T-helper 1 cell treated with Interleukin-12 subunit alpha and Interleukin-12 subunit beta and Interleukin-4 antibody, amounts not matched to agents 30 μg/mL and 1 μg/mL, for 36 hours (primary cell): ENCODE data around the gene PLD3.
"Not testable (repeated sequence)": the region's sequence is repeated elsewhere in the genome, so short reads cannot be mapped to it uniquely, and the experiment has no call there.

Source experiments
- H3K27ac Mint-ChIP-seq: one replicate; pipeline ENCODE4 v1.8.0; 2021; ENCODE audit warnings: mild to moderate bottlenecking, mixed read lengths
- H3K27me3 Mint-ChIP-seq: one replicate; pipeline ENCODE4 v1.8.0; 2021; ENCODE audit warnings: low read depth, mixed read lengths
- H3K36me3 Mint-ChIP-seq: one replicate; pipeline ENCODE4 v1.8.0; 2021; ENCODE audit warnings: low read depth, mixed read lengths
- H3K4me1 Mint-ChIP-seq: one replicate; pipeline ENCODE4 v1.8.0; 2021; ENCODE audit warnings: low read depth, mixed read lengths
- H3K4me3 Mint-ChIP-seq: one replicate; pipeline ENCODE4 v1.8.0; 2021; ENCODE audit warnings: mild to moderate bottlenecking, moderate library complexity, mixed read lengths
- H3K9me3 Mint-ChIP-seq: one replicate; pipeline ENCODE4 v1.8.0; 2021; ENCODE audit warnings: mixed read lengths

Gene PLD3

DNA sequence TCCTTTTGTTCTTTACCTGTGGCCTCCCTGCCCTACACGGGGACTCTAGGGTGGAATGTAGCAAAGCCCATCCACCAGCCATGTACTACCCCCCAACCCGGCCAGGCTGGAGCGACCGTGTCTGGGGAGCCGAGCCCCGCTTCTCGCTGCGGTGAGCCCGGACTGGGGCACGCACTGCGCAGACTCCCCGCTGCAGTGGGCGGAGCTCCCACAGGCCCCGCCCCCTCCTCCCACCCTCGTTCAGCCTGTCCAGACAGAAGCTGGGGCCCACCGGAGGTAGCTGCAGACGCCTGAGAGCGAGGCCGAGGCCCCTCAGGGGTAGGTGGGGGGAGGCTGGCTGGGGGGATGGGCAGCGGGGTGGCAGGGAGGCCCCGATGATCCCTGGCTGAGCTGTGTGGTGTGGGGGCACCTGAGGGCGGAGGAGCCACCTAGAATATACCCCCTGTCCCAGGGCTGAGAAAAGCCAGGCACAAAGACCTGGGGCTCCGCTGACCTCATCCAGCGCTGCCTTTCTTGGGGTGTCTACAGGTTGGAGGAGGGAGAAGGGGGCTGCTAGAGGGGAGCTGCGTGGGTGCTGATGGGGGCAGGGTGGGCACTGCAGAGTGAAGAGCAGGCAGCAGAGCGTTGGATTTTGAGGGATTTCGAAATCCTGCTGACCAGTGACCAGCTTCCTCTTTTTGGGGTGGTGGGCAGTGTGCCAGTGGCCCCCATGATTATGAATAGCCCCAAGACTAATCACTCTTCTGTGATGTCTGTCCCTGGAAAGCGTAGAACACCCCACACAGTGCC, 17.3 kb downstream of the PLD3 start:
- Mint-ChIP-seq H3K4me3 (peak overlapping the region; percentile 54), H3K27me3 (no peaks in the 10 kb centered on the region), H3K36me3 (no peaks in the 10 kb centered on the region), H3K4me1 (peaks cover 9% of the 10 kb centered on the region), H3K9me3 (no peaks in the 10 kb centered on the region), H3K27ac (no peak overlapping the region)

DNA sequence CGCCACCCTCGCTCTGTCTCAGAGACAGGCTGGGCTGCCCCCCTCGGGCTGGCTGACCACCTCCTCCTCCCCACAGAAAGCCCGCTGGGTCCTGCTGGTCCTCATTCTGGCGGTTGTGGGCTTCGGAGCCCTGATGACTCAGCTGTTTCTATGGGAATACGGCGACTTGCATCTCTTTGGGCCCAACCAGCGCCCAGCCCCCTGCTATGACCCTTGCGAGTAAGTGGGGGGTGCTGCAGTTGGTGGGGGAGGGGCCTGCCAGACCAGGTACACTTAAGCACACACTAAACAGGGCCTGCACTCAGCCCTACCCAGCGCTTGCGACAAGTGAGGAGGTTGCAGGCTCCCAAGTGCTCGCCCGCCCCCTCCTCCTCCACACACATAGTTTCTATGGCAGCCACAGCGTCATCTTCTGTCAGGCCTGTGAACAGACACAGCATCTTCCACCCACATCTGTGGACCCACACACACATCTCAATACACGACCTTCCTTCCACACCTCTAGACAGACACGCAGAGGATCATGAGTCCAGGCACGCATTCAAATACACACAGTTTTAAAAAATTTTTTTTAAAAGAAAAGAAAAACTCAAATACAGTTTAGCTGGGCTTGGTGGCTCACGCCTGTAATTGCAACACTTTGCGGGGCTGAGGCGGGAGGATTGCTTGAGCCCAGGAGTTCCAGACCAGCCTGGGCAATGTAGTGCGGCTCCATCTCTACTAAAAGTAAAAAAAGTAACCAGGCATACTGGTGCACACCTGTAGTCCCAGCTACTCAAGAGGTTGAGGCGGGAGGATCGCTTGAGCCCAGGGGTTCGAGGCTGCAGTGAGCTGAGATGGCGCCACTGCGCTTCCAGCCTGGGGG, 18.4 kb downstream of the PLD3 start:
- no peak overlapping the region for H3K27ac Mint-ChIP-seq
- H3K9me3 Mint-ChIP-seq: no peaks in the 10 kb centered on the region

DNA sequence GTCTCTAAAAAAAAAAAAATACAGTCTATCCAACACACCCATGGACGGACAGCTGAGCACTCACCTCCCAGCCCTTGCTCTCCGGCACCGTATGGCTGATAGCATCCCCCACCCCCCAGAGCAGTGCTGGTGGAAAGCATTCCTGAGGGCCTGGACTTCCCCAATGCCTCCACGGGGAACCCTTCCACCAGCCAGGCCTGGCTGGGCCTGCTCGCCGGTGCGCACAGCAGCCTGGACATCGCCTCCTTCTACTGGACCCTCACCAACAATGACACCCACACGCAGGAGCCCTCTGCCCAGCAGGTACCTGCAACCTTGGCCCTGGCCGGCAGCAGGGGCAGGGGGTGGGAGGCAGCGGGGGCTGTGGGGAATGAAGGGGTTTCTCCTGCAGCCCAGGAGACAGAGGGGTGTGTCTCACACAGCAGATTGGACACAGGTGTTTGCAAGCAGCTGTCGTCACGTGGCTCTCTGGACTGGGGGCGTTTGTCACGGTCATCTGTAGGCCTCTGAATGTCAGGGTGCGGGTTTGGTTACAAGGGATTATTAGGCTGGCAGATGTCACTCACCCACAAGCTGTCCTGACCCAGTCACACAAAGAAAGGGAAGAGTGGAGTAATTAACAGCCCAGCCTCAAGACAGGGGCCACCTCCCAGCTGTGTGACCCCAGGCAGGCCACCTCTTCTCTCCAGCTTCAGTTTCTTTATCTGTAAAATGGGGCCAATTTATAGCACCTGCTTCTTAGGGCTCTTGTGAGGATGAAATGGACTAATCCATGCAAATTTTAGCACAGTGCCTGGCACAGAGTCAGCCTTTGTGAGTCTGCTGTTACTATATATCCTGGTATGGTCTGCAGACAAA, 19.3 kb downstream of the PLD3 start:
- Mint-ChIP-seq H3K27ac (no peak overlapping the region), H3K4me3 (no peak overlapping the region), H3K27me3 (no peaks in the 10 kb centered on the region), H3K9me3 (no peaks in the 10 kb centered on the region), H3K4me1 (peaks cover 9% of the 10 kb centered on the region), H3K36me3 (peaks cover under 1% of the 10 kb centered on the region)

More for the DNA sequence above, 18.4 kb downstream of the PLD3 start:
- Mint-ChIP-seq H3K4me1 (peaks cover 9% of the 10 kb centered on the region), H3K4me3 (no peak overlapping the region), H3K36me3 (no peaks in the 10 kb centered on the region), H3K27me3 (no peaks in the 10 kb centered on the region)

DNA sequence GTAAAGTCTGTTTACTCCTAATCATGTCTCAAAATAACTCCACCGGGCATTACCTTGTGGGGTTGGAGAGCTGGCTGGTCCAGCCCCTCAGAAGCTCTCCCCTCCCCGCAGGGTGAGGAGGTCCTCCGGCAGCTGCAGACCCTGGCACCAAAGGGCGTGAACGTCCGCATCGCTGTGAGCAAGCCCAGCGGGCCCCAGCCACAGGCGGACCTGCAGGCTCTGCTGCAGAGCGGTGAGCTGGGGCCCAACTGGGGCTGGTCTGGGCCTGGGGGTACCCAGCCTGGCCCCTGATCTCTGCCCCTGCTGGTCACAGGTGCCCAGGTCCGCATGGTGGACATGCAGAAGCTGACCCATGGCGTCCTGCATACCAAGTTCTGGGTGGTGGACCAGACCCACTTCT, 21.3 kb downstream of the PLD3 start:
- H3K27ac Mint-ChIP-seq: no peak overlapping the region
- no peaks in the 10 kb centered on the region for H3K9me3 Mint-ChIP-seq
- peaks cover 2% of the 10 kb centered on the region for H3K36me3 Mint-ChIP-seq
- H3K4me3 Mint-ChIP-seq: no peak overlapping the region
- peaks cover 10% of the 10 kb centered on the region for H3K4me1 Mint-ChIP-seq
- H3K27me3 Mint-ChIP-seq: no peaks in the 10 kb centered on the region

DNA sequence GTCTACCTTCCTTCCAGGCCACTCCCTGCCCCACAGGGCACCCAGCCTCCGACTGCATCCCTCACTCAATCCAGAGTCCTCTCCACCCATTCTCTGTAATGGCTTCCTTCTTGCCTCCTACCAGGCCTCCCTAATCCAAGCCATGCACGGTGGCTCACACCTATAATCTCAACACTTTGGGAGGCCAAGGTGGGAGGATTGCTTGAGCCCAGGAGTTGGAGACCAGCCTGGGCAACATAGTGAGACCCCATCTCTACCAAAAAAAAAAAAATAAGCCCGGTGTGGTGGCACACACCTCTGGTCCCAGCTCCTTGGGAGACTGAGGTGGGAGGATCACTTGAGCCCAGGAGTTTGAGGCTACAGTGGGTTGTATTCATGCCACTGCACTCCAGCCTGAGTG, 21.8 kb downstream of the PLD3 start:
- not testable (repeated sequence) for H3K36me3 Mint-ChIP-seq, H3K27ac Mint-ChIP-seq, H3K9me3 Mint-ChIP-seq, H3K4me3 Mint-ChIP-seq, H3K27me3 Mint-ChIP-seq
- H3K4me1 Mint-ChIP-seq: peaks cover 10% of the 10 kb centered on the region

DNA sequence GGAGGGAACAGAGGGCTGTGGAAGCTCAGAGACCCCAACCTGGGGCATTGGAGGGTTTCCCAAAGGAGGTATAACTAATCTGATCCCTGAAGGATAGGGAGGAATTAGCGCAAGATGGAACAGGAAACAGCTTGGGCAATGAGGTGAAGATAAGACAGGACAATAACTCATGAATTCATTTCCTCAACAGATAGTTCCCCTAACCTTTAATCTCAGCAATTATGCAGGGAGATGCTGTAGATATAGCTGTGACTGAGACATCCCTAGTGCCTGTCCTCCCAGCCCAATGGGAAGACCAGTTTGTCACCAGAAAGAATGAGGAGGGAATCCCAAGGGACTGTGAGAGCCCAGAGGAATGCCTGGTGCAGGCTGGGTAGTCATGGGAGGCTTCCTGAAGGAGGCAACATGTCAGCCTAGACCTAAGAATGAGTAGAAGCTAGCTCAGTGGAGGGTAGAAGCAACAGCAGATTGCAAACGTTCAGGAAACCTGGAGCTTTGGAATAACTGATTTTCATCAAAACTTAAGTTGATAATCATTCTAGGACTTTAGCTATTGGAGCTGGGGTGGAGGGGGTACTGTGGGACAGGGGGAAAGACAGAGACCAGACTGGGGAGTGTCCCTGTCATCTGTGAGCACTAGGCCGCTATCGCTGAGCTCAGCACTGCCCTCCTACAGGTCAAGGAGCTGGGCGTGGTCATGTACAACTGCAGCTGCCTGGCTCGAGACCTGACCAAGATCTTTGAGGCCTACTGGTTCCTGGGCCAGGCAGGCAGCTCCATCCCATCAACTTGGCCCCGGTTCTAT, 22.7 kb downstream of the PLD3 start:
- no peak overlapping the region for H3K4me3 Mint-ChIP-seq
- H3K36me3 Mint-ChIP-seq: peaks cover 5% of the 10 kb centered on the region
- H3K4me1 Mint-ChIP-seq: peaks cover 8% of the 10 kb centered on the region

DNA sequence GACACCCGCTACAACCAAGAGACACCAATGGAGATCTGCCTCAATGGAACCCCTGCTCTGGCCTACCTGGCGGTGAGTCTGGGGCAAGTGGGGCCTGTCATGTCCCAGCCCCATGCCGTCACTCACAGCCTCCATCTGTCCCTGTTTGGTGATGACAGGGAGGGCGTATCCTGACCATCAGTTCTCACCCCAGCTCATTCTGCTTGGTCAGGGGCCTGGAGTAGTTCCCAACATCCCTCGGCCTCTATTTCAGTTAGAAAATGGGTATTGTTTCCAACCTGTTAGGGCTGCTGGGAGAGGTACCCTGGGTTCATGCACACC, 23.3 kb downstream of the PLD3 start:
- Mint-ChIP-seq H3K27me3 (no peaks in the 10 kb centered on the region), H3K36me3 (peaks cover 5% of the 10 kb centered on the region), H3K27ac (no peak overlapping the region), H3K4me3 (no peak overlapping the region), H3K4me1 (peaks cover 8% of the 10 kb centered on the region), H3K9me3 (no peaks in the 10 kb centered on the region)

More for the DNA sequence above, 22.7 kb downstream of the PLD3 start:
- Mint-ChIP-seq H3K9me3 (no peaks in the 10 kb centered on the region), H3K27ac (no peak overlapping the region), H3K27me3 (no peaks in the 10 kb centered on the region)

DNA sequence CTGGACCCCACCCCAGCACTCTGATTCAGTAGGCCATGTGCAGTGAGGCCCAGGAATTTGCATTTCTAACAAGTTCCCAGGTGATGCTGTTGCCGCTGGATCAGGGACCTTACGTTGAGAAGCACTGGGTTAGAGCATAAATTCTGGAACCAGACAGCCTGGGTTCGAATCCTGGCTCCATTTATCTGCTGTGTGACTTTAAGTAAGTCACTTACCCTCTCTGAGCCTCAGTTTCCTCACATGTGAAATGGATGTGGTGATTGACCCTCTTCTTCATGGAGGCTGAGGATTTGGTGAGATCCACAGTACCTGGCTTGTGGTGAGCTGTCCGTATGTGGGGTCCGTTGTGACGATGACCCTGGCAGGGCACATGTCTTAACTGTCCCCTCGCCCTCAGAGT, 25.6 kb downstream of the PLD3 start:
- no peaks in the 10 kb centered on the region for H3K27me3 Mint-ChIP-seq
- H3K36me3 Mint-ChIP-seq: peaks cover 5% of the 10 kb centered on the region
- no peak overlapping the region for H3K27ac Mint-ChIP-seq
- H3K9me3 Mint-ChIP-seq: no peaks in the 10 kb centered on the region
- H3K4me3 Mint-ChIP-seq: no peak overlapping the region
- peaks cover 8% of the 10 kb centered on the region for H3K4me1 Mint-ChIP-seq

DNA sequence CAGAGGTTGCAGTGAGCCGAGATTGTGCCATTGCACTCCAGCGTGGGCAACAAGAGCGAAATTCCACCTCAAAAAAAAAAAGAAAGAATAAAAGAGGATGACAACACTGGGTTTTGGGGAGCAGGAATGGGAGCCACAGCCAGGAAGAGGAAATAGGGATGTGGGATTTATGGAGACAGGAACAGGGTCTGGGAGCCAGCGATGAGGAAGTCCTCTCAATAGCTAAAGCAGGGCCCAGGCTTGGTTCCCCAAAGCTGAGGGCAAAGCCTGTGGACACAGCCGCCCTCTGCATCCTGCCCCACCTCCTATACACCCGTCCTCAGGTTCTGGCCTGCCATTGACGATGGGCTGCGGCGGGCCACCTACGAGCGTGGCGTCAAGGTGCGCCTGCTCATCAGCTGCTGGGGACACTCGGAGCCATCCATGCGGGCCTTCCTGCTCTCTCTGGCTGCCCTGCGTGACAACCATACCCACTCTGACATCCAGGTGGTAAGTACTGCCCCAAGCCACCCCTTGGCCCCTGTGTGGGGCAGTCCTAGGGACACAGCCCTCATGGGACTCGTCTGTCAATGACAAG, 27.9 kb downstream of the PLD3 start:
- H3K9me3 Mint-ChIP-seq: no peaks in the 10 kb centered on the region
- no peaks in the 10 kb centered on the region for H3K27me3 Mint-ChIP-seq
- H3K27ac Mint-ChIP-seq: no peak overlapping the region
- H3K36me3 Mint-ChIP-seq: peaks cover 5% of the 10 kb centered on the region
- no peak overlapping the region for H3K4me3 Mint-ChIP-seq
- peaks cover 8% of the 10 kb centered on the region for H3K4me1 Mint-ChIP-seq

DNA sequence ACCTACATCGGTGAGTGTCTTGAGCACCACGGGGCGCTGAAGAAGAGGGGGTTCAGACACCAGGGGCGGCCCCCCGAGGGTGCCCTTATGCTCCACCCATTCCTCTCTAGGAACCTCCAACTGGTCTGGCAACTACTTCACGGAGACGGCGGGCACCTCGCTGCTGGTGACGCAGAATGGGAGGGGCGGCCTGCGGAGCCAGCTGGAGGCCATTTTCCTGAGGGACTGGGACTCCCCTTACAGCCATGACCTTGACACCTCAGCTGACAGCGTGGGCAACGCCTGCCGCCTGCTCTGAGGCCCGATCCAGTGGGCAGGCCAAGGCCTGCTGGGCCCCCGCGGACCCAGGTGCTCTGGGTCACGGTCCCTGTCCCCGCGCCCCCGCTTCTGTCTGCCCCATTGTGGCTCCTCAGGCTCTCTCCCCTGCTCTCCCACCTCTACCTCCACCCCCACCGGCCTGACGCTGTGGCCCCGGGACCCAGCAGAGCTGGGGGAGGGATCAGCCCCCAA, 29.4 kb downstream of the PLD3 start:
- H3K27ac Mint-ChIP-seq: no peak overlapping the region
- H3K9me3 Mint-ChIP-seq: no peaks in the 10 kb centered on the region
- peaks cover 3% of the 10 kb centered on the region for H3K36me3 Mint-ChIP-seq

DNA sequence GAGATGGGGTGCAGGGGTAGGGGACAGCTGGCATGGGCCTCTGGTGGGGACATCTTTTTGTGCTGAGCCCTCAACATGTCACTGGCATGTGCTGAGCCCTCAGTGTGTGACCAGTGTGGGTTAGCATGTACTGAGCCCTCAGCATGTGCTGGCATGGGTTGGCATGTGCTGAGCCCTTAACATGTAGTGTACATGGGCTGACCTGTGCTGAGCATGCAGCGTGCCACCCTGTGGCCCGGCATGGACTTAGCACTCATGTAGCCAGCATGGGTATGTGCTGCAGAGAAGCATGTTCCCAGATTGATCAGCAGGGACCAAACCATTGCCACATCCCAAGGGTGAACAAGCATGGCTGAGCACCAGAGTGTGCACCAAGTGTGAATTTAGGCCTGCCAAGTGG, 30.0 kb downstream of the PLD3 start:
- H3K27ac Mint-ChIP-seq: no peak overlapping the region
- H3K4me3 Mint-ChIP-seq: no peak overlapping the region
- peaks cover 8% of the 10 kb centered on the region for H3K4me1 Mint-ChIP-seq
- H3K27me3 Mint-ChIP-seq: no peaks in the 10 kb centered on the region
- H3K9me3 Mint-ChIP-seq: no peaks in the 10 kb centered on the region
- peaks cover 3% of the 10 kb centered on the region for H3K36me3 Mint-ChIP-seq

More for the DNA sequence above, 29.4 kb downstream of the PLD3 start:
- Mint-ChIP-seq H3K27me3 (no peaks in the 10 kb centered on the region), H3K4me1 (peaks cover 8% of the 10 kb centered on the region), H3K4me3 (no peak overlapping the region)

DNA sequence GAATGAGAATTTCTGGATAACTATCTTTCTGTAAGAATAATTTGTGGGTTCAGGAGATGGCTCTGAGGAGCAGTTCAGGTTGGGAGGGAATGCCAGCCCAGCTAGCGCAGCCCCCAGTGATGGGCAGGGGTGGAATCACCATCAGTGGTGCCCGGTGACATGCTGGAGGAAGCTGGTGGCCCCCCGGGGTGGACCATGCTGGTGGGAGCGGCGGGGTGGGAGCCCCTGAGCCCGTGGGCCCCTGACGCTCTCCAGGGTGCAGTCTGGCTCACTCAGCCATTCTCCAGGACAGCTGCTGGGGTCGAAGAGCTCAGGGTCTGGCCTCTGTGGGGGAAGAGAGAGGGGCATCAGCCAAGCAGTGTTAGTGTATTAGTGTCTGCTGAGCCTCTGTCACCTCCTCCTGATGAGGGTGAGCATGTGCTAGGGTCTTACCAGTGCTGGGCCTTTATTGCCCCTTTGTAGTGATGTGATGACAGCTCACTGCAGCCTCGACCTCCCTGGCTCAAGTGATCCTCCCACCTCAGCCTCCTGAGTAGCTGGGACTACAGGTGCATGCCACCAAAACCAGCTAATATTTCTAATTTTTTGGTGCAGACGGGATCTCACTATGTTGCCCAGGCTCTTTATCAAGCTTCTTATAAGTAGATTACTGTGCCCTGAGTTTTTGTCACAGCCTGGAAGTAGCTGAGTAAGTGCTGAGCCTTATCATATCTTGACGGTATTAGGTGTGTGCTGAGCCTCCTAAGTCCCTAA, 31.1 kb downstream of the PLD3 start:
- Mint-ChIP-seq H3K36me3 (peaks cover 3% of the 10 kb centered on the region), H3K9me3 (no peaks in the 10 kb centered on the region), H3K27ac (no peak overlapping the region), H3K4me3 (no peak overlapping the region), H3K27me3 (no peaks in the 10 kb centered on the region), H3K4me1 (peaks cover 4% of the 10 kb centered on the region)
